CD4-positive, alpha-beta memory T cell (primary cell): ENCODE data around the gene TMEM161A. TPM values are rescaled to one million over a fixed set of nuclear protein-coding genes. Genes with fewer than 3 reads are reported as not detected.

Source experiments
- polyA plus RNA-seq, 2 donors: library from polyadenylated mRNA; unstranded; fragments of 300-500 nt; fragmentation: Illumina TruSeq; gene quantifications; one replicate each; pipeline ENCODE4 v1.2.3, GENCODE V29; 2021
- total RNA-seq, 2 experiments: library from RNA; stranded (reverse); gene quantifications; one replicate each; pipeline ENCODE4 v1.2.3, GENCODE V29; 2021

The TMEM161A gene
- total and polyA plus RNA-seq, 4 experiments from 2014 or later = 17.0 to 31.2 (median 23.8) TPM

Other genes starting within 250 kb of the TMEM161A start
- not detected for gene CERS1, start 242.3 kb downstream of the TMEM161A start, total RNA-seq
- gene CERS1, start 242.3 kb downstream of the TMEM161A start, polyA plus RNA-seq = not detected
- 100 to 1,000 TPM; 165 to 170 TPM for gene COPE, start 219.1 kb downstream of the TMEM161A start, total RNA-seq
- 100 to 1,000 TPM; 273 to 276 TPM for gene COPE, start 219.1 kb downstream of the TMEM161A start, polyA plus RNA-seq
- 10 to 100 TPM; 40.9 to 43.6 TPM for gene DDX49, start 218.8 kb downstream of the TMEM161A start, total RNA-seq
- gene DDX49, start 218.8 kb downstream of the TMEM161A start, polyA plus RNA-seq = 10 to 100 TPM; 20.7 to 32.1 TPM
- gene HOMER3, start 197.3 kb downstream of the TMEM161A start, total RNA-seq = 1 to 10 TPM; 2.1 to 2.4 TPM
- gene HOMER3, start 197.3 kb downstream of the TMEM161A start, polyA plus RNA-seq = 1 to 10 TPM; 2.6 to 2.7 TPM
- 100 to 1,000 TPM; 111 to 113 TPM for gene SUGP2, start 105.0 kb downstream of the TMEM161A start, total RNA-seq
- gene SUGP2, start 105.0 kb downstream of the TMEM161A start, polyA plus RNA-seq = 1 to 10 TPM; 3.9 to 8.2 TPM
- gene ARMC6, start 104.9 kb downstream of the TMEM161A start, total RNA-seq = 10 to 100 TPM; 11.8 to 12.8 TPM
- 10 to 100 TPM; 23.6 to 25.8 TPM for gene ARMC6, start 104.9 kb downstream of the TMEM161A start, polyA plus RNA-seq
- 10 to 100 TPM; 28.3 to 31.6 TPM for gene SLC25A42, start 74.5 kb downstream of the TMEM161A start, total RNA-seq
- 10 to 100 TPM; 11.3 to 13.7 TPM for gene SLC25A42, start 74.5 kb downstream of the TMEM161A start, polyA plus RNA-seq
- 1 to 10 TPM; 3.1 to 5.2 TPM for gene MEF2B, start 31.8 kb upstream of the TMEM161A start, total RNA-seq
- gene MEF2B, start 31.8 kb upstream of the TMEM161A start, polyA plus RNA-seq = under 1 TPM in 1 of 2 donors, not detected in 1; 0.71 TPM
- gene BORCS8, start 53.7 kb upstream of the TMEM161A start, total RNA-seq = 10 to 100 TPM; 36.0 to 41.2 TPM
- gene BORCS8, start 53.7 kb upstream of the TMEM161A start, polyA plus RNA-seq = 10 to 100 TPM; 24.4 to 29.2 TPM
- gene RFXANK, start 53.8 kb upstream of the TMEM161A start, total RNA-seq = 10 to 100 TPM; 69.5 to 77.2 TPM
- gene RFXANK, start 53.8 kb upstream of the TMEM161A start, polyA plus RNA-seq = 10 to 100 TPM; 67.6 to 81.4 TPM
- 10 to 100 TPM; 25.1 to 28.6 TPM for gene NR2C2AP, start 64.9 kb upstream of the TMEM161A start, total RNA-seq
- gene NR2C2AP, start 64.9 kb upstream of the TMEM161A start, polyA plus RNA-seq = 10 to 100 TPM; 32.0 to 33.2 TPM
- gene NCAN, start 73.5 kb upstream of the TMEM161A start, total RNA-seq = not detected
- gene NCAN, start 73.5 kb upstream of the TMEM161A start, polyA plus RNA-seq = not detected
- not detected for gene TM6SF2, start 134.8 kb upstream of the TMEM161A start, total RNA-seq
- gene TM6SF2, start 134.8 kb upstream of the TMEM161A start, polyA plus RNA-seq = not detected
- 10 to 100 TPM; 84.7 to 97.5 TPM for gene SUGP1, start 182.0 kb upstream of the TMEM161A start, total RNA-seq
- gene SUGP1, start 182.0 kb upstream of the TMEM161A start, polyA plus RNA-seq = 10 to 100 TPM; 18.3 to 34.4 TPM
- gene MAU2, start 182.4 kb upstream of the TMEM161A start, total RNA-seq = 100 to 1,000 TPM; 148 to 155 TPM
- gene MAU2, start 182.4 kb upstream of the TMEM161A start, polyA plus RNA-seq = 10 to 100 TPM; 18.1 to 25.4 TPM